ENCODE results near the gene NDUFB1. TPM values are rescaled to one million over a fixed set of nuclear protein-coding genes. Genes with fewer than 3 reads are reported as not detected.

NDUFB1 gene
- total RNA-seq, 1 donor from 2014 or later = 867 TPM

DNA sequence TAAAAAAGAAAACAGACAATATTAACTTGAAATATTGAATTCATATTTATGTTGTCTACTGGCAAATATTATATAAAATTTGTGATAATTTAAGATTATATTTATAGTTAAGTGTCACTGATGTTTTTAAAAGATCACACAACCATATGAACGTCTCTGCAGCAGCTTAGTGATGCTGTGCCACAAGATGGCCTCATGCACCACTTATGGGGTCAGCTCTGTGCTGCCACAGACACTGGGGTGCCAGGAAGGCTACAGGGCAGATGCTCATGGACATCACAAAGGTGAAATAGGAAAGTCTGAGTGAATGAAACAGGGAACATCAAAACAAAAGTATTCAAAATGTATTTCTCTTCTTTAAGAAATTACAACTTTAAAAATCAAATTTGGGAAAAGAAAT lies 28.2 kb downstream of the NDUFB1 start:
- intact Hi-C loops (cut with DNase I) = no loop called here
- Histone ChIP-seq H3K4me1 (no peaks in the 10 kb centered on the region), H3K27me3 (no peaks in the 10 kb centered on the region), H3K27ac (no peak overlapping the region), H3K4me3 (no peak overlapping the region), H3K36me3 (peaks cover 25 to 53% of the 10 kb centered on the region in 2 donors), H3K9me3 (no peaks in the 10 kb centered on the region)
- TF ChIP-seq, protein P1, sequence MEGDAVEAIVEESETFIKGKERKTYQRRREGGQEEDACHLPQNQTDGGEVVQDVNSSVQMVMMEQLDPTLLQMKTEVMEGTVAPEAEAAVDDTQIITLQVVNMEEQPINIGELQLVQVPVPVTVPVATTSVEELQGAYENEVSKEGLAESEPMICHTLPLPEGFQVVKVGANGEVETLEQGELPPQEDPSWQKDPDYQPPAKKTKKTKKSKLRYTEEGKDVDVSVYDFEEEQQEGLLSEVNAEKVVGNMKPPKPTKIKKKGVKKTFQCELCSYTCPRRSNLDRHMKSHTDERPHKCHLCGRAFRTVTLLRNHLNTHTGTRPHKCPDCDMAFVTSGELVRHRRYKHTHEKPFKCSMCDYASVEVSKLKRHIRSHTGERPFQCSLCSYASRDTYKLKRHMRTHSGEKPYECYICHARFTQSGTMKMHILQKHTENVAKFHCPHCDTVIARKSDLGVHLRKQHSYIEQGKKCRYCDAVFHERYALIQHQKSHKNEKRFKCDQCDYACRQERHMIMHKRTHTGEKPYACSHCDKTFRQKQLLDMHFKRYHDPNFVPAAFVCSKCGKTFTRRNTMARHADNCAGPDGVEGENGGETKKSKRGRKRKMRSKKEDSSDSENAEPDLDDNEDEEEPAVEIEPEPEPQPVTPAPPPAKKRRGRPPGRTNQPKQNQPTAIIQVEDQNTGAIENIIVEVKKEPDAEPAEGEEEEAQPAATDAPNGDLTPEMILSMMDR (IDR thresholded peaks at IDR 0.05) = peak in 1 of 3 experiments; percentile 9
- DNase-seq (ENCODE audit: low spot score in 2 of 2) = no peak

DNA sequence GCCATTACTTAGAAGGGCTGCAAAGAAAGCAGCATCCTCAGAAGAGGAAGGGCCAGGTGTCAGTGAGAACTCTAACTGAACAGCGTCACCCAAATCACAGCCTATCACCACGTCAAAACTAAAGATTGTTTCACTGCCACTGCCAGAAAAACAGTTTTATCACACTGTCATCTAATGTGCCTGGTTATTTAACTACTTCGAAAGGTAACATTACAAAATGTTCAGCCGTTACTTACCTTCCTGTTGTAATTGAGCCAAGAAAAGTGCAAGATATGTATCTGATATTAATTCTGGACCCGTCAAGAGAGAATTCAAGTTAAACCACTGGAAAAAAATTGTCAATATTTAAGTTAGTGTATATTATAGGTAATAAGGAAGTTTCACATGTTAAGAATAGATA lies 33.0 kb downstream of the NDUFB1 start:
- Histone ChIP-seq H3K9me3 (no peaks in the 10 kb centered on the region), H3K27me3 (no peaks in the 10 kb centered on the region), H3K4me3 (no peak overlapping the region), H3K27ac (no peak overlapping the region), H3K4me1 (no peaks in the 10 kb centered on the region), H3K36me3 (peaks cover 41 to 68% of the 10 kb centered on the region in 2 donors)
- DNase-seq (ENCODE audit: low spot score in 2 of 2) = no peak
- TF ChIP-seq, protein P1 (IDR thresholded peaks at IDR 0.05) = no peak
- intact Hi-C loops (cut with DNase I) = no loop called here

DNA sequence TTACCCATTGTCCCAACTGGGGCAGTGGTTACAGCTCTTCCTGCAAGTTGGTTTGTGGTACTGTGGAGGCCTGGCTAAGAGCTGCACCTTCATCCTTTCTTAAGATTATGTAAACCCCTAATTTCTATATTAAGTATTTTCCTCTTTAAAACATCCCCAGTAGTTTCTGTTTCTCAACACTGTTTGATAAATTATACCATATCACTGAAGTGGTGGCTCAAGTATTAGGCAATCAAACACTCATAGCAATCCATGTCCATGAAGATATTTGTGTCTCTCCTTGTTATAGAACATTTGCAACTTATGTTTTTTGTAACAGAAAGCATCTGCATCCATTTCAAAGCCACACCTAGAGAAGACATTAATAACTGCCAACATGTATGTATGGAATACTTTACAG lies 47.0 kb downstream of the NDUFB1 start:
- intact Hi-C loops (cut with DNase I) = no loop called here
- TF ChIP-seq, protein P1 (IDR thresholded peaks at IDR 0.05) = no peak
- H3K36me3 ChIP-seq = peaks cover 54 to 68% of the 10 kb centered on the region in 2 donors
- no peaks in the 10 kb centered on the region for H3K9me3 ChIP-seq
- no peaks in the 10 kb centered on the region for H3K4me1 ChIP-seq
- DNase-seq (ENCODE audit: low spot score in 2 of 2) = no peak
- H3K4me3 ChIP-seq = no peak overlapping the region
- H3K27ac ChIP-seq = no peak overlapping the region
- no peaks in the 10 kb centered on the region for H3K27me3 ChIP-seq

Other genes starting within 250 kb of the NDUFB1 start
- 280 TPM for gene FBLN5, start 174.0 kb downstream of the NDUFB1 start, total RNA-seq
- gene TRIP11, start 81.6 kb downstream of the NDUFB1 start, total RNA-seq = 8.8 TPM
- gene ATXN3, start 15.1 kb downstream of the NDUFB1 start, total RNA-seq = 90.4 TPM
- gene CPSF2, start 263 bp upstream of the NDUFB1 start, total RNA-seq = 8.0 TPM
- gene SLC24A4, start 201.5 kb upstream of the NDUFB1 start, total RNA-seq = not detected